K562 (cell line): ENCODE results near the gene ST7. TPM values are rescaled to one million over a fixed set of nuclear protein-coding genes. Genes with fewer than 3 reads are reported as not detected.
A peak's percentile ranks its signal among the peaks of the same experiment; 100 is the strongest.

Experiments used
- ATAC-seq: fragments of 200-7000 bp; cut with Tn5 transposase; 3 replicates; pipeline ENCODE4 v1.9.1; 2020; ENCODE audit warnings: moderate library complexity
- BruUV-seq: library from RNA; stranded (reverse); fragments of 400-500 nt; replicated peaks from 2 replicates; lab custom pipeline; 2021; lab: Mats Ljungman, UMichigan
- CTCF ChIA-PET: fragments of 300-600 bp; formaldehyde crosslinking; extraction: SDS; loops from one replicate; lab custom pipeline; 2021; ENCODE audit warnings: low intra/inter-chr PET ratio; lab: Yijun Ruan, JAX
- POLR2A ChIA-PET: fragments of 300-600, 350-650 bp; sonication (Branson Sonifier 250); formaldehyde crosslinking; extraction: SDS; loops from one replicate; lab custom pipeline; 2021; ENCODE audit warnings: antibody characterized with exemption, inconsistent platforms; lab: Yijun Ruan, JAX
- DNase-seq, 4 experiments: peaks; one replicate each; pipeline versions ENCODE4 v3.0.0 to v3.0.0-alpha.2; 2011 to 2018; ENCODE audit warnings: low spot score in 3 of 4, mixed read lengths in 3 of 4; ENCODE audit errors: extremely low read depth in 1 of 4
- FAIRE-seq: peaks from 2 replicates; lab custom pipeline; 2011; peaks lifted over from hg19 to GRCh38; lab: Jason Lieb, UNC
- H2AFZ ChIP-seq: 2 replicates; pipeline ENCODE4 v1.6.0; 2011; ENCODE audit warnings: low read depth, low read length, control low read depth, inconsistent platforms
- H3K27ac ChIP-seq: fragments of 200-600 bp; 3 replicates; pipeline ENCODE4 v1.8.0; 2011; ENCODE audit warnings: low read depth, mild to moderate bottlenecking, control low read depth, inconsistent platforms, low read length, moderate library complexity, mixed read lengths; ENCODE audit errors: extremely low read depth
- H3K27me3 ChIP-seq, 2 experiments: fragments of 300-600 bp in 1 of 2; 2 replicates in 1 of 2; 3 replicates in 1 of 2; pipeline versions ENCODE4 v1.6.0 to v1.8.0; 2011; ENCODE audit warnings: inconsistent platforms in 2 of 2, low read length in 2 of 2, mild to moderate bottlenecking in 1 of 2, mixed read lengths in 1 of 2, moderate library complexity in 1 of 2; ENCODE audit not compliant: control insufficient read depth in 2 of 2, insufficient read depth in 2 of 2
- H3K36me3 ChIP-seq: fragments of 300-600 bp; 3 replicates; pipeline ENCODE4 v1.8.0; 2011; ENCODE audit warnings: mild to moderate bottlenecking, low read length, inconsistent platforms; ENCODE audit not compliant: control insufficient read depth, insufficient read depth
- H3K4me1 ChIP-seq, 2 experiments: fragments of 200-600 bp in 1 of 2; replicated peaks in 1 of 2; 2 replicates in 1 of 2; 3 replicates in 1 of 2; pipeline versions ENCODE4 v1.5.1 to v1.8.0; 2011; ENCODE audit warnings: inconsistent platforms in 2 of 2, low read length in 2 of 2, mild to moderate bottlenecking in 1 of 2, mixed read lengths in 1 of 2, moderate library complexity in 1 of 2; ENCODE audit not compliant: control insufficient read depth in 2 of 2, insufficient read depth in 2 of 2
- H3K4me2 ChIP-seq: 2 replicates; pipeline ENCODE4 v1.6.1; 2011; ENCODE audit warnings: low read length, control low read depth, inconsistent platforms, mixed read lengths; ENCODE audit not compliant: insufficient read depth
- H3K4me3 ChIP-seq: fragments of 200-600 bp; sonication (generic), shearing (Covaris generic); 2 replicates; pipeline ENCODE4 v1.5.1; 2016; ENCODE audit warnings: control low read depth, inconsistent platforms
- H3K79me2 ChIP-seq: fragments of 200-600 bp; 3 replicates; pipeline ENCODE4 v1.8.0; 2011; ENCODE audit warnings: low read length, inconsistent platforms; ENCODE audit not compliant: control insufficient read depth, insufficient read depth
- H3K9ac ChIP-seq, 2 experiments: 2 replicates each; pipeline versions ENCODE4 v1.6.0 to v1.6.1; 2011; ENCODE audit warnings: low read depth in 2 of 2, low read length in 2 of 2, control low read depth in 1 of 2, inconsistent platforms in 1 of 2, mild to moderate bottlenecking in 1 of 2, mixed read lengths in 1 of 2; ENCODE audit not compliant: insufficient read depth in 1 of 2
- H3K9me1 ChIP-seq: one replicate; pipeline ENCODE4 v1.6.0; 2011; ENCODE audit warnings: inconsistent platforms, mild to moderate bottlenecking, low read length, moderate library complexity; ENCODE audit not compliant: control insufficient read depth, insufficient read depth
- H3K9me3 ChIP-seq: replicated peaks from 2 replicates; pipeline ENCODE4 v1.5.1; 2011; ENCODE audit warnings: low read depth, low read length, inconsistent platforms; ENCODE audit not compliant: control insufficient read depth, insufficient read depth
- H4K20me1 ChIP-seq: replicated peaks from 2 replicates; pipeline ENCODE4 v1.6.1; 2011; ENCODE audit warnings: low read length, inconsistent platforms, mixed read lengths; ENCODE audit not compliant: control insufficient read depth, insufficient read depth
- CBX3 ChIP-seq, 2 experiments: IDR thresholded peaks; 1 replicate in 1 of 2; 2 replicates in 1 of 2; pipeline ENCODE4 v1.6.1; 2012; ENCODE audit warnings: inconsistent platforms in 2 of 2, low read length in 2 of 2, borderline replicate concordance in 1 of 2, control low read depth in 1 of 2
- CHD1 ChIP-seq: fragments of 200-600 bp; sonication (generic); IDR thresholded peaks from one replicate; pipeline ENCODE4 v1.6.1; 2012; ENCODE audit warnings: mild to moderate bottlenecking, moderate library complexity, low read length, inconsistent platforms
- HMGN3 ChIP-seq: IDR thresholded peaks from 2 replicates; pipeline ENCODE4 v1.6.1; 2011; ENCODE audit warnings: borderline replicate concordance, low read depth, mild to moderate bottlenecking, mixed read lengths, low read length; ENCODE audit not compliant: insufficient read length; ENCODE audit errors: extremely low read depth
- ILK ChIP-seq: fragments of 450-650 bp; IDR thresholded peaks from 2 replicates; pipeline ENCODE4 v1.6.1; 2016; ENCODE audit warnings: missing genetic modification characterization, low read depth, mild to moderate bottlenecking, missing compliant biosample characterization, moderate library complexity, borderline replicate concordance
- PBX2 ChIP-seq, 2 experiments: IDR thresholded peaks in 1 of 2; conservative IDR thresholded peaks in 1 of 2; 2 replicates each; pipeline ENCODE4 v1.6.1; 2016; ENCODE audit warnings: low read depth in 2 of 2, mild to moderate bottlenecking in 1 of 2, missing compliant biosample characterization in 1 of 2, missing genetic modification characterization in 1 of 2, moderate library complexity in 1 of 2
- PML ChIP-seq: IDR thresholded peaks from 2 replicates; pipeline ENCODE4 v1.6.1; 2012; ENCODE audit warnings: low read length, inconsistent platforms
- POLR2H ChIP-seq: IDR thresholded peaks from 2 replicates; pipeline ENCODE4 v1.6.1; 2016; ENCODE audit warnings: missing genetic modification characterization, low read depth, mild to moderate bottlenecking, control low read depth, missing compliant biosample characterization, moderate library complexity
- SMAD3 ChIP-seq: fragments of 450-650 bp; formaldehyde crosslinking; conservative IDR thresholded peaks from 2 replicates; pipeline ENCODE4 v1.4.0; 2020; ENCODE audit warnings: mild to moderate bottlenecking
- TAF9B ChIP-seq: fragments of 450-650 bp; IDR thresholded peaks from 2 replicates; pipeline ENCODE4 v1.6.1; 2018; ENCODE audit warnings: mild to moderate bottlenecking; ENCODE audit not compliant: partially characterized antibody
- TFAM ChIP-seq: fragments of 250-450 bp; sonication (Bioruptor Pico); conservative IDR thresholded peaks from 2 replicates; pipeline ENCODE4 v1.5.0; 2021; ENCODE audit warnings: mild to moderate bottlenecking, moderate library complexity
- ZNF431 ChIP-seq: sonication (generic); formaldehyde crosslinking; IDR thresholded peaks from 2 replicates; pipeline ENCODE4 v1.8.0; 2022; ENCODE audit warnings: mild to moderate bottlenecking, missing genetic modification reagents
- ZNF740 ChIP-seq, 3 experiments: fragments of 200-800 bp in 1 of 3; sonication (Bioruptor generic) in 1 of 3; sonication (generic) in 1 of 3; formaldehyde crosslinking in 1 of 3; IDR thresholded peaks; 2 replicates each; pipeline versions ENCODE4 v1.6.1 to v1.8.0; 2016 to 2022; ENCODE audit warnings: mild to moderate bottlenecking in 2 of 3, missing compliant biosample characterization in 2 of 3, missing genetic modification characterization in 2 of 3, missing genetic modification reagents in 1 of 3
- WGBS: fragments of 100-300 bp; shearing (Covaris generic); methylation state at CpG from one replicate; pipeline ENCODE4 v1.1.6; 2016; ENCODE audit warnings: low coverage, mixed read lengths; ENCODE audit not compliant: insufficient coverage; ENCODE audit errors: missing lambda C conversion rate; 5-methylcytosine and 5-hydroxymethylcytosine counted together
- in situ Hi-C: fragments of 300-500 bp; cut with MboI; formaldehyde crosslinking; loops from 4 replicates; pipeline ENCODE4 v1.15.0; 2018; ENCODE audit warnings: inconsistent platforms, mixed read lengths
- intact Hi-C: fragments of 100-400 bp; cut with micrococcal nuclease; formaldehyde crosslinking; loops from 2 replicates; pipeline ENCODE4 v1.14.2; 2022
- polyA plus RNA-seq, 8 experiments: library from polyadenylated mRNA; depleted of rRNA in 4 of 8; stranded (reverse) in 5 of 8; unstranded in 3 of 8; fragments of >200 nt; fragmentation: Nextera tagmentation in 2 of 8; fragmentation: Illumina TruSeq in 1 of 8; extraction: Ambion mirVana in 2 of 8; extraction: Trizol in 1 of 8; gene quantifications; 2 replicates each; pipeline versions ENCODE4 v1.2.1 to v1.2.3, GENCODE V29; 2011 to 2014; ENCODE audit warnings: inconsistent platforms in 1 of 8, missing spikeins in 1 of 8
- total RNA-seq, 7 experiments: library from RNA; depleted of rRNA in 6 of 7; stranded (reverse); fragments of >200 nt in 6 of 7; fragmentation: Illumina TruSeq in 2 of 7; extraction: Trizol in 2 of 7; gene quantifications; 2 replicates each; pipeline versions ENCODE4 v1.2.1 to v1.2.3, GENCODE V29; 2011 to 2021; ENCODE audit warnings: low replicate concordance in 1 of 7

ST7 gene
- total and polyA plus RNA-seq, 9 of the 15 experiments (the other 6 are each of a cell fraction or from before 2014, with no cell fraction given) = 23.9 to 56.3 (median 36.9) TPM

- CTCF ChIA-PET = no interaction called here
- no peak for FAIRE-seq
- BruUV-seq = no TSS peak
These were observed 129.3 kb downstream of the ST7 start for GRCh38 chr7:117082647-117083046.

GRCh38 chr7:117083648-117084047 lies 130.3 kb downstream of the ST7 start:
- 52% methylated on average over 2 of the region's 2 CpGs for WGBS
- Histone ChIP-seq H3K27ac (no peak overlapping the region), H3K27me3 (no peaks in the 10 kb centered on the region), H3K4me2 (no peak overlapping the region), H3K79me2 (peaks cover 51% of the 10 kb centered on the region), H3K9me1 (no peaks in the 10 kb centered on the region), H3K36me3 (peaks cover 1% of the 10 kb centered on the region; the same call in 1 of the 3 replicates), H3K4me3 (no peak overlapping the region), H4K20me1 (no peaks in the 10 kb centered on the region; the same call in 1 of the 2 replicates), H3K4me1 (peaks cover 11 to 24% of the 10 kb centered on the region in 2 experiments), H3K9ac (no peak overlapping the region), H3K9me3 (no peaks in the 10 kb centered on the region), H2AFZ (no peak overlapping the region)
- BruUV-seq = no TSS peak
- CTCF ChIA-PET = no interaction called here
- intact Hi-C loops = no loop called here
- no peak for ATAC-seq
- FAIRE-seq = no peak
- POLR2A ChIA-PET = interaction anchor here (0.6 to 1.0 kb wide), 3 partner anchors 19 to 66 kb away, joined by 3 read pairs; no protein-coding TSS in a partner anchor
- in situ Hi-C loops = no loop called here
- no peak for DNase-seq
- TF ChIP-seq TFAM (CRISPR knock-in tag) (no peak), CHD1 (no peak), SMAD3 (CRISPR knock-in tag) (no peak), PBX2 (CRISPR knock-in tag; IDR thresholded peaks at IDR 0.05; ENCODE audit: low read depth) (no peak), PBX2 (tag; conservative IDR thresholded peaks at IDR 0.05; ENCODE audit: low read depth) (no peak), ZNF431 (CRISPR knock-in tag) (no peak), ILK (tag) (no peak), PML (no peak), HMGN3 (no peak)

More at GRCh38 chr7:117082647-117083046, 129.3 kb downstream of the ST7 start:
- Histone ChIP-seq H3K27me3 (no peaks in the 10 kb centered on the region), H3K9me3 (no peaks in the 10 kb centered on the region), H3K4me2 (no peak overlapping the region), H3K4me3 (no peak overlapping the region), H3K9ac (no peak overlapping the region), H3K9me1 (no peaks in the 10 kb centered on the region), H3K27ac (no peak overlapping the region), H3K79me2 (peaks cover 41% of the 10 kb centered on the region), H4K20me1 (no peaks in the 10 kb centered on the region; the same call in 1 of the 2 replicates), H3K4me1 (peaks cover 6 to 14% of the 10 kb centered on the region in 2 experiments), H3K36me3 (no peaks in the 10 kb centered on the region), H2AFZ (no peak overlapping the region)
- POLR2A ChIA-PET = interaction anchor here (1.3 kb wide), 1 partner anchor 13 kb away, joined by 3 read pairs; no protein-coding TSS in a partner anchor
- ATAC-seq (peak; percentile 10; the same call in 1 of the 3 replicates), DNase-seq (no peak)
- no peak for TF ChIP-seq TAF9B
- TF ChIP-seq ZNF740 (CRISPR knock-in tag; IDR thresholded peaks at IDR 0.05) = no peak
- TF ChIP-seq ZNF740 (tag; IDR thresholded peaks at IDR 0.05) = no peak
- TF ChIP-seq CBX3 (IDR thresholded peaks at IDR 0.05; ENCODE audit: borderline replicate concordance in 1 of 2, low read length in 2 of 2) = no peak
- TF ChIP-seq POLR2H (tag) = no peak
- in situ Hi-C loops (no loop called here), intact Hi-C loops (no loop called here)
- WGBS = 48% methylated on average over 2 of the region's 2 CpGs
